ENCODE data around the gene GPR25. TPM values are rescaled to one million over a fixed set of nuclear protein-coding genes. Genes with fewer than 3 reads are reported as not detected.

GPR25 gene
- total RNA-seq, 1 donor from 2014 or later: 1.6 TPM

DNA sequence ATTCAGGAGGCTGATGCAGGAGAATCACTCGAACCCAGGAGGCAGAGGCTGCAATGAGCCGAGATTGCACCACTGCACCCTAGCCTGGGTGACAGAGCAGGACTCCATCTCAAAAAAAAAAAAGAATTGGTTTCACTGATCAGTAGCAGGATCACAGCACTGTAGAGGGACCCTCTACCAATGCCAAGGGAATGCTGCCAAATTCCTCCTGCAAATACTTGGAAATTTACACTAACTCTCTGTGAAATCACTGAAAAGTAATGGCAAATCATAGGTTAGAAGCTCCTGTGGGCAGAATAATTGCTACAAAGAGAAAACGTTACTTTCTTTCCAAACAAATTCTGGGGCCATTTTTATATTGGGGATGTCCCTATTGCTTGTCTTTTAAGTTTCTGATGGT lies 6.7 kb upstream of the GPR25 start:
- ChIA-PET POLR2A (interaction anchor here (0.7 to 2.2 kb wide), 5 partner anchors 12 to 196 kb away, joined by 3 to 17 read pairs (median 6); partner anchors contain the start of gene DDX59), CTCF (interaction anchor here (0.6 kb wide), 1 partner anchor 9 kb away, joined by 3 read pairs; no protein-coding TSS in a partner anchor)
- peaks cover 60% of the 10 kb centered on the region for H3K4me1 Mint-ChIP-seq
- H3K4me3 Mint-ChIP-seq: no peak overlapping the region
- no peaks in the 10 kb centered on the region for H3K36me3 Mint-ChIP-seq (ENCODE audit: low read depth)
- no peak overlapping the region for H3K27ac Mint-ChIP-seq
- ATAC-seq (ENCODE audit: low read depth) (no peak), DNase-seq (no peak)
- TF ChIP-seq, protein P1, sequence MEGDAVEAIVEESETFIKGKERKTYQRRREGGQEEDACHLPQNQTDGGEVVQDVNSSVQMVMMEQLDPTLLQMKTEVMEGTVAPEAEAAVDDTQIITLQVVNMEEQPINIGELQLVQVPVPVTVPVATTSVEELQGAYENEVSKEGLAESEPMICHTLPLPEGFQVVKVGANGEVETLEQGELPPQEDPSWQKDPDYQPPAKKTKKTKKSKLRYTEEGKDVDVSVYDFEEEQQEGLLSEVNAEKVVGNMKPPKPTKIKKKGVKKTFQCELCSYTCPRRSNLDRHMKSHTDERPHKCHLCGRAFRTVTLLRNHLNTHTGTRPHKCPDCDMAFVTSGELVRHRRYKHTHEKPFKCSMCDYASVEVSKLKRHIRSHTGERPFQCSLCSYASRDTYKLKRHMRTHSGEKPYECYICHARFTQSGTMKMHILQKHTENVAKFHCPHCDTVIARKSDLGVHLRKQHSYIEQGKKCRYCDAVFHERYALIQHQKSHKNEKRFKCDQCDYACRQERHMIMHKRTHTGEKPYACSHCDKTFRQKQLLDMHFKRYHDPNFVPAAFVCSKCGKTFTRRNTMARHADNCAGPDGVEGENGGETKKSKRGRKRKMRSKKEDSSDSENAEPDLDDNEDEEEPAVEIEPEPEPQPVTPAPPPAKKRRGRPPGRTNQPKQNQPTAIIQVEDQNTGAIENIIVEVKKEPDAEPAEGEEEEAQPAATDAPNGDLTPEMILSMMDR (IDR thresholded peaks at IDR 0.05): no peak
- intact Hi-C loops (cut with micrococcal nuclease): loop anchor here (5.0 kb wide), 1 partner anchor 156 kb away; the partner anchor contains the start of gene KIF21B
- H3K9me3 Mint-ChIP-seq: no peaks in the 10 kb centered on the region
- H3K27me3 Mint-ChIP-seq: peaks cover 3% of the 10 kb centered on the region

DNA sequence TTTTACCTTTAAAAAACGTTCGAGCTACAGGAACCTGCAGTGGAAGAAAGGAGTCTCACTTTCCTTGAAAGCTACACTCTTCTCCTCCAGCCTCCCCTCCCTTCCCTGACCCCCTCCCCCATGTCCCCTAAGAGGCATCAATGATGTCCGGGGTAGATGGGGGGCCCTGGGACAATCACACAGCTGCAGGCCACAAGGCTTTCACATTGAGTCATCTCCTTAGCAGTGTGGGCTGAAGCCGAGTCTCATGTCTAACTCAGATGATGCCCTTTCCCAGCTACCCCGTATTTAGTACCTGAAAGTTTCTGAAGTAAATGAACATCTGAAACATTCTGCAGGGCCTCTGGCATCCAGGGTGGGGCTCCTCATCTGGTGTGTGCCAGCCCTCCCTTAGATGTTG lies 6.3 kb upstream of the GPR25 start:
- Mint-ChIP-seq H3K27ac (no peak overlapping the region), H3K27me3 (peaks cover 3% of the 10 kb centered on the region)

DNA sequence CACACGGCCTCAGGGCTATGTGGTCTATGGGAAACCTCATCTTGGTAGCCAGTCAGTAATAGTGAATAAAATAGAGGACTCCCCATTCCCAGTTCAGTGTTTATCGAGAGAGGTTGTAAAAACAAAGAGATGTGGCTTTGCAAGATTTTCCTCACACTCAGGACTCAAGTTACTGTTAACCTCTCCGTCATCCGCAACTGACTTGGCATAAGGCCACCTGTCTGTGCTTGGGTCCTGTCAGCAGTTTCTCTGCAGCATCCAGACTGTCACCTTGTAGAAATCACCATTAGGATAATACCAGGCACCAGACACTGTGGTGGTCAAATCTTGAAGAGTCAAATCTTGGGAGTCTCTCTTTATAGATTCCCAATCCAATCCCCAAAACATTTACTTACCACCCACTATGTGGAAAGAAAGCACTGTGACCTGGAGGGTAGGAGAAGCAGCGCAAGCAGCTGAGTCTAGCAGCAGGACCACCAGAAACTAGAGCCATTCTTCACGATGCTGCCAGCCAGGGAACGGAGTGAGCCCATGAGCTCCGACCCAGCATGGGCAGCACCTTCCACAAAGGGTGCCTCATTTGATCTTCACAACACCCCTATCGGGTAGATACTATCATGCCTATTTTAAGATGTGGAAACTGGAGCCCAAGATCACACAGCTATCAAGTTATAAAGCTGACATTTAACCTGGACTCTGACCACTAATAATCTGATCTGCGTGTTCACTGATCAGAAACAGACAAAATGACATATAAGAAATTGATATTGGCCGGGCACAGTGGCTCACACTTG lies 5.6 kb upstream of the GPR25 start:
- Mint-ChIP-seq H3K9me3 (no peaks in the 10 kb centered on the region), H3K4me3 (no peak overlapping the region), H3K36me3 (ENCODE audit: low read depth) (no peaks in the 10 kb centered on the region), H3K27ac (peak overlapping the region; percentile 35), H3K27me3 (no peaks in the 10 kb centered on the region), H3K4me1 (peaks cover 66% of the 10 kb centered on the region)
- intact Hi-C loops (cut with micrococcal nuclease): loop anchor here (5.0 kb wide), 1 partner anchor 155 kb away; the partner anchor contains the start of gene KIF21B
- TF ChIP-seq, protein P1 (IDR thresholded peaks at IDR 0.05): no peak
- no peak for DNase-seq
- ChIA-PET POLR2A (interaction anchor here (0.7 to 2.2 kb wide), 4 partner anchors 11 to 198 kb away, joined by 3 to 17 read pairs (median 6); partner anchors contain the start of gene DDX59), CTCF (no interaction called here)
- no peak for ATAC-seq (ENCODE audit: low read depth)

More for the DNA sequence above, 6.3 kb upstream of the GPR25 start:
- ATAC-seq (ENCODE audit: low read depth): peak; percentile 67
- POLR2A ChIA-PET: interaction anchor here (0.7 to 2.2 kb wide), 5 partner anchors 11 to 197 kb away, joined by 3 to 17 read pairs (median 6); partner anchors contain the start of gene DDX59
- DNase-seq: no peak
- TF ChIP-seq, protein P1 (IDR thresholded peaks at IDR 0.05): no peak
- Mint-ChIP-seq H3K36me3 (ENCODE audit: low read depth) (no peaks in the 10 kb centered on the region), H3K9me3 (no peaks in the 10 kb centered on the region), H3K4me1 (peaks cover 64% of the 10 kb centered on the region), H3K4me3 (no peak overlapping the region)
- intact Hi-C loops (cut with micrococcal nuclease): loop anchor here (5.0 kb wide), 1 partner anchor 156 kb away; the partner anchor contains the start of gene KIF21B
- CTCF ChIA-PET: interaction anchor here (0.6 kb wide), 1 partner anchor 9 kb away, joined by 3 read pairs; no protein-coding TSS in a partner anchor

GRCh38 chr1:200869376-200869752 lies 3.4 kb upstream of the GPR25 start:
- Mint-ChIP-seq H3K9me3 (no peaks in the 10 kb centered on the region), H3K36me3 (ENCODE audit: low read depth) (no peaks in the 10 kb centered on the region), H3K27ac (peak overlapping the region; percentile 94), H3K4me3 (peak overlapping the region; percentile 73), H3K27me3 (peaks cover 6% of the 10 kb centered on the region), H3K4me1 (peaks cover 60% of the 10 kb centered on the region)
- intact Hi-C loops (cut with micrococcal nuclease): loop anchor here (5.0 kb wide), 1 partner anchor 153 kb away; the partner anchor contains the start of gene KIF21B
- TF ChIP-seq, protein P1 (IDR thresholded peaks at IDR 0.05): no peak
- ChIA-PET POLR2A (interaction anchor here (1.0 to 1.5 kb wide), 3 partner anchors 9 to 34 kb away, joined by 3 to 9 read pairs (median 3); no protein-coding TSS in a partner anchor), CTCF (interaction anchor here (1.6 kb wide), 1 partner anchor 31 kb away, joined by 4 read pairs; no protein-coding TSS in a partner anchor)
- DNase-seq: no peak
- no peak for ATAC-seq (ENCODE audit: low read depth)

Data from activated B cell treated with CpG ODN at 0.5 μM for 24 hours (primary cell).